Hepatic stellate cell (primary cell): ENCODE results near the gene ACADL.
A peak's percentile ranks its signal among the peaks of the same experiment; 100 is the strongest.

Experiments
- DNase-seq: peaks from one replicate; pipeline ENCODE4 v3.0.0; 2011; ENCODE audit warnings: low spot score

ACADL gene

GRCh38 chr2:210224941-210225672 is at the start of gene ACADL:
Gene ACADL (minus strand): TSS chr2:210225447. CDS start chr2:210225263, 184 bp downstream.
- peak; percentile 27 for DNase-seq

DNA sequence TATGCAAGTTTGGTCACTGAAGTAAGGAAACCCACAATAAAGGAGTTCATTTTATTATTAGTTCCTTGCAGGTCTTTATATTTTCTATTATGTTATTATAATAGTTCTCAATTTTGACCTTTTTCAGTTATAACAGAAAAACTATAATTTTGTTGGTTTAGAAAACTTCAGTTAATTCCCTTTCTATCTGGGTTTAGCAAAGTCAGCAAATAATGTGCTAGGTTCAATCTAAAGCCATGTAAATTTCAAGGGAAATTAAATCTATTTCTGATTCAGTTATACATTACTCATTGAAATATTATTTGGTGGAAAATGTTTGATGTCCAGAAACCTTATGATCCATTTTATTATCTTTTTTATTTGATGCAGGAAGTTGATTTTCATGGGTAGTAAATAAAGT is 46.1 kb upstream of the ACADL start:
- DNase-seq = no peak

- no peak for DNase-seq
Measured at GRCh38 chr2:210269148-210269547, 43.9 kb upstream of the ACADL start.

GRCh38 chr2:210268281-210268680 is 43.0 kb upstream of the ACADL start:
- no peak for DNase-seq

- DNase-seq = no peak
Measured at GRCh38 chr2:210267698-210268097, 42.5 kb upstream of the ACADL start.

DNA sequence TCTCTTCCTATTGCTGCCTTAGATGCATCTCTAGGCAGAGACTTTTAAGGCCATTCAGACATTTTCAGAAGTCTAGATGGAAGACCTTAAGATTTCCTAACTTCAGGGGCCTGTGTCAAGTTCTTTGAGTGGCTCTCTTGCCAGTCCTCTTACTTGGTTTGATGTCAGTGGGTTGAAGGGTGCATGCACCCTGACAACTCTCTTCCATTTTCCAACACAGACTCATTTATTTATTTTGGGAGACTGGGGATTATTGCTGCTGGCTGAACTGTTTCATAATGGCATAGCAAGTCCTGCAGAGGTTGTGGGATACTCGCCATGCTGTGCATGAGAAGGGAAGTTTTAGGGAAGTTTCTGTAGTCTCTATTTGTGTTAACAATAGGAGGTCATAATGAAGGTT is 39.0 kb upstream of the ACADL start:
- DNase-seq = no peak

DNA sequence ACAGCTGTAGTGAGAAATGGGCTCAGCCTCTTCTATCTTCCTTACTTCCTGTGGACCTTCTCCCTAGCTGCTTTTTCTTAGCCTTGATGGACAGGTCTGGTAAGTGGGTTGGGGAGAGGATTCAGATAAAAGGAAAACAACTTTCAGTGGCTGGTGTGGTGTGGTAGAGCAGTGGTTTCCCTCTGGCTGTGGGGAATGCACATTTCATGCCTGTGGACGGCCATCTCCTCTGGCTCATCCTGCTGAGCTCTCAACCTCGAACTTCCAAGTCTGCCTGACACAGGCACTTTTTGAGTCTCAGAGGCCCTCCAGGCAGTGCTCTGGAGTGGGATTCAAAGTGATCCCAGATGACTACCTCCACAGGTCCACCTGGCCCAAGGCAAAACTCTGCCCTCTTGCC is 38.6 kb upstream of the ACADL start:
- no peak for DNase-seq

- no peak for DNase-seq
Measured at GRCh38 chr2:210262036-210262435, 36.8 kb upstream of the ACADL start.

GRCh38 chr2:210259687-210260086 is 34.4 kb upstream of the ACADL start:
- no peak for DNase-seq

DNA sequence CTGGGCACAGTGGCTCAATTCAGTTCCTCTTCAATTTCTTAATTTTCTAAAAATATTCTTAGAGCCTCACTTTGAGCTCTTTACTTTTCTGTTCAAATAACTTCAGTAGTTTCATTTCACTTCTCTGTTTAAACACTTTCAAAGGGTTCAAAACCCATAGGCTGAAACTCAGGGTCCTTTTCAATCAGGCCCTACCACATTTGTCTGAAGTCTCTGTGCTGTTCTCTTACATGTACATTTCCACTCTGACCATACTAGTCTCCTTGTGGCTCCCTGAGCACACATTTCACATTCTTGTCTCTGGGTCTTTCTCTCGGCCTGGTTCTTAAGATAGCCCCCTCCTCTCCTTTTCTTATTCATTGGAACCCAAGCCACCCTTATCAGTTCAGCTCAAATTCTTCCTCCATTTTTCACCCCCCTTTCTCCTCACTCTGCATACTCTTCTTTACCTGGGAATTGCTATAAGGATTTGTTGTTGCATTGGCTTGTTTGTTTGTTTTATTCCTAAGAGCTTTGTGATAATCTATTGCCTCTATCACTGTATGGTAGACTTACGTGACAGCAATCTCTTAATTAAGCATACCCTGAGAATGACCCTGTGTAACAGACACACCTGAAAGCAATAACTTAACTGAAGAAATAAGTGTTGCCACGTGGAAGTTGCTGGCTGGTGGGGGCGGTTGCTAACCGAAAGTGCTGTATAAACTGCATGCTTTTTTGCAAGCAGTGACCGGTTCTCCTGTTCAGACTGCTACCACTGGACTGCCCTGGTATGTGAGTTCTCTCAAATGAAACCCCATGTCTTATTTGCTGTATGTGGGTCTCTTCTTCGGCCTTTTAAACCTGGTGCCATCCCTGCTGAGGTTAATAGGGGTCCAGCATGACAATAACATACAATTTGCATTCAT is 27.7 kb upstream of the ACADL start:
- no peak for DNase-seq

- DNase-seq = no peak
Measured at GRCh38 chr2:210250622-210251021, 25.4 kb upstream of the ACADL start.

DNA sequence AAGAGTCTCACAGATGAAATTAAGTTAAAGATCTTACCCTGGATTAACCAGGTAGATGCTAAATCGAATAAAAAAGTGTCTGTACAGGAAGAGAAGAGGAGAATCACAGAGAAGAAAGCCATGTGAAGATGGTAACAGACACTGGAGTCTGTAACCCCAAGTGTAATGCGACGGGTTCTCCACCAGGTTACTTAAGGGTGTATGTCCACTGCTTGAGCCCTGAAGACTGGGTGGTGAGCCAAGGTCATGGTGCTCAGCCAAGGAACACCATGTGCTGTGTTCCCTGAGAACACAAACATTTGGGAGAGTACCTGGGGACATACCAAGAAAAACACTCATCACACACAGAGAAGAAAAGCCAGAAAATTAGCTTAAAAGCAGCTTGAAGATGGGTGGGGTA is 8.2 kb upstream of the ACADL start:
- no peak for DNase-seq

DNA sequence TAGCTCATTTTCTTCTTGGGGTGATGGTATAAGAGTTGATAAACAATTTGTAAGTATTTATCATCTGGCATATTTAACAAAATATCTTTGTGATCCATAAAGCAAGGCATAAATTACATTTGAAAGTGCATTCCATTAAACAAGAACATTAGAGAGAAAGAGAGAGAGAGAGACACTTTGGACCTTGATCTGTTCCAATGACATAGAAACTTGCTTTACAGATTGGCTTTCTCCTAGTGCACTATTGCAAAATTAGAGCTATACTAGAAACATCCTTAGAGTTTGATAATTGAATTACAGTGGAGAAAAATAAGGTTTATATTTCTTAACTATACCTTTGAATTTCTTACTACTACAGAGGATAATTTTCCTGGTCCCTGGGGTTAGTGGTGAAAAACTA is 5.7 kb upstream of the ACADL start:
- DNase-seq = no peak

GRCh38 chr2:210230518-210230917 is 5.3 kb upstream of the ACADL start:
- DNase-seq = no peak

- no peak for DNase-seq
Measured at GRCh38 chr2:210228586-210228985, 3.3 kb upstream of the ACADL start.

GRCh38 chr2:210227290-210228088 is 2.2 kb upstream of the ACADL start:
- DNase-seq = no peak

GRCh38 chr2:210226223-210226622 is 976 bp upstream of the ACADL start:
- DNase-seq = no peak

DNA sequence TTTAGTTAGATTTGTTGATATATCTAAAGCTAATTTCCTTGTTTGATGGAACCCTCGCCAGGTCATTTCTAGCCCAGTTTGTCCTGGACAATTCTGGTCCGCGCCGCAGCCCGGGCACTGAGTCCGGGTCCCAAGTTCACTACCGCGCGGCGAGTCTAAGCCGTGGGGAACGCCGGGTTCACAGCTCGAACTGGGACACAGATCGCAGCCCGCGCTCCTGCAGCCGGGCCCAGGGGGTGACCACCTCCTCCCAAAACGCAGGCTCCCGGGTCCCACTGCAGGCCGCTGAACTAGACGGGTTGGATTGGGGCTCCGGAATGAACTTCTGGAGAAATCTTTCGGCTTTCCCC is 681 bp downstream of the ACADL start:
- DNase-seq = no peak

GRCh38 chr2:210215120-210215519 is 10.1 kb downstream of the ACADL start:
- DNase-seq = no peak

GRCh38 chr2:210210185-210210584 is 15.1 kb downstream of the ACADL start:
- DNase-seq = no peak

GRCh38 chr2:210207929-210208328 is 17.3 kb downstream of the ACADL start:
- DNase-seq = no peak

GRCh38 chr2:210203558-210203957 is 21.7 kb downstream of the ACADL start:
- DNase-seq = no peak

GRCh38 chr2:210203147-210203546 is 22.1 kb downstream of the ACADL start:
- DNase-seq = no peak
